Measurements from ENCODE around the gene DHRS11.

Gene DHRS11

GRCh38 chr17:36591434-36592315 is at the start of gene DHRS11:
TSS of gene DHRS11 (plus strand) at chr17:36591879. CDS start at chr17:36592010, 131 bp downstream.
- DNase-seq = peak; percentile 94

DNA sequence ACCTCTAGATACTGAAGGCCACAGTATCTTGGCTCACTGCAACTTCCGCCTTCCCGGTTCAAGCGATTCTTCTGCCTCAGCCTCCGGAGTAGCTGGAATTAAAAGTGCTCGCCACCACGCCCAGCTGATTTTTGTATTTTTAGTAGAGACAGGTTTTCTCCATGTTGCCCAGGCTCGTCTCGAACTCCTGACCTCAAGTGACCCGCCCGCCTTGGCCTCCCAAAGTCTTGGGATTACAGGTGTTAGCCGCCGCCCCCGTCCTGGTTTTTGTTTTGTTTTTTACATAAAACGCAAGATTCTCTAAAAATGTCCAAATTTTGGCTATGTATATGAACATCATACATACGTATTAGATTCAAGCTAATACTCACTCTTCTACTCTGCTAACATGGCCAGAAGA is 48.9 kb upstream of the DHRS11 start:
- peak; percentile 55 for DNase-seq

- no peak for DNase-seq
Observed at GRCh38 chr17:36544044-36544306, 47.7 kb upstream of the DHRS11 start.

GRCh38 chr17:36544307-36545076 is 47.2 kb upstream of the DHRS11 start, which contains the start of gene GGNBP2:
TSS of gene GGNBP2 (plus strand) at chr17:36544919. CDS start at chr17:36545725, 806 bp downstream.
- peak; percentile 95 for DNase-seq

DNA sequence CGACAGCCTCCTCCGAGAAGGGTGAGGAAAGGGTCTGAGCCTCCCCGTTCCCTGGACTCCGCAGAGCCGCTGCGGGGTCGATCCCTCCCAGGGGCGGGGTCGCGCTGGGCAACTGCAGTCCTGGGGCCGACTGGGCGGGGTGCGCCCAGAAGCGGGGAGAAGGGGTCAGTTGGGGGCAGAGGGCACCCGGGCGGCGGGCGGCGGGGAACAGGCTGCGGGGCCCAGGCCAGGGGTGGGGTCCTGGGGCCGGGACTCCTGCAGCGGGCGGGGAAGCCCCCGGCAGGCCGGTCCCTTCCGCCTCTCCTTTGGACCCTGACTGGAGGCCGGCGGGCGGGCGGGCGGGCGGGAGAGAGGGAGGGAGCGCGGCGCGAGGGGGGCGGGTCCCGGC is 46.6 kb upstream of the DHRS11 start:
- DNase-seq = no peak

DNA sequence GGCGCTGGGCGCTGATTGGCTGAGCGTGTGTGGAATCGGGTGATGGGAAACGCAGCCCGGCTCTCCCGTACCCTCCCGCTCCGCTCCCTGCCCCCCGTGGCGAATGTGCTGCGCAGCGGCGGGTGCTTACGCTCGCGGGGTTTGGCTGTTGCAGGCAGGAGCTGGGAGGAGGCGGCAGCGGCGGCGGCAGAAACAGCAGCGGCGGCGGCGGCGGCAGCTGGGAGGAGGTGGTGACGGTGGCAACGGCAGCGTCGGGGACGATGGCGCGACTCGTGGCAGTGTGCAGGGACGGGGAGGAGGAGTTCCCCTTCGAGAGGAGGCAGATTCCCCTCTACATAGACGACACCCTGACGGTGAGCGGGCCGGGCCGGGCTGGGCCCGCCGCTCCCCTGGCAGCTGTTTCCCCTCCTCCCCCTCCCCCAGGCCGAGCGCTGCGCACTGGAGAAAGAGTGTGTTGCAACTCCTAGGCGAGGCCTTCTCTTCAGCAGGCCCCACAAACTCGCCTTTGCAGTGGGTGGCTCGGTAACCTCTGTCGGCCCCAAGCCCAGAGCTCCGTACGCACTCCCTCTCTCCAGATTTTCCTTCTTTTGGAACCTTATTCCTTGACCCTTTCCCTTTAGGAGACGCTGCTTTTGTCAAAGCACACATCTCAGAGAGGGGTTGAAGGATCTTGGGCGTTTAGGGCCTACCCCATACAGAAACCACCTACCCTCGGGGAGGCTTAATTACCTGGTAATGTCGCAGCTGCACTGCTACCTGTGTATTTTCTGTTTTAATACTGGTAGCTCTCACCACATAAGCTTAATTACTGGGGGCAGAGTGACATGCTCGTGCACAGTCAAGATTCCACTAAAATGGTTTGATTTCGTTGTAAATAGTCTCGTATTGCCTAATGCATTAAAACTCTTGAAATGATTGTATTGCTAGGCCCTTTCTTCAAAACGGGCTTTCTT is 45.9 kb upstream of the DHRS11 start:
- DNase-seq = peak; percentile 99

- DNase-seq = no peak
Observed at GRCh38 chr17:36546418-36547093, 45.1 kb upstream of the DHRS11 start.

GRCh38 chr17:36547776-36548175 is 43.9 kb upstream of the DHRS11 start:
- no peak for DNase-seq

DNA sequence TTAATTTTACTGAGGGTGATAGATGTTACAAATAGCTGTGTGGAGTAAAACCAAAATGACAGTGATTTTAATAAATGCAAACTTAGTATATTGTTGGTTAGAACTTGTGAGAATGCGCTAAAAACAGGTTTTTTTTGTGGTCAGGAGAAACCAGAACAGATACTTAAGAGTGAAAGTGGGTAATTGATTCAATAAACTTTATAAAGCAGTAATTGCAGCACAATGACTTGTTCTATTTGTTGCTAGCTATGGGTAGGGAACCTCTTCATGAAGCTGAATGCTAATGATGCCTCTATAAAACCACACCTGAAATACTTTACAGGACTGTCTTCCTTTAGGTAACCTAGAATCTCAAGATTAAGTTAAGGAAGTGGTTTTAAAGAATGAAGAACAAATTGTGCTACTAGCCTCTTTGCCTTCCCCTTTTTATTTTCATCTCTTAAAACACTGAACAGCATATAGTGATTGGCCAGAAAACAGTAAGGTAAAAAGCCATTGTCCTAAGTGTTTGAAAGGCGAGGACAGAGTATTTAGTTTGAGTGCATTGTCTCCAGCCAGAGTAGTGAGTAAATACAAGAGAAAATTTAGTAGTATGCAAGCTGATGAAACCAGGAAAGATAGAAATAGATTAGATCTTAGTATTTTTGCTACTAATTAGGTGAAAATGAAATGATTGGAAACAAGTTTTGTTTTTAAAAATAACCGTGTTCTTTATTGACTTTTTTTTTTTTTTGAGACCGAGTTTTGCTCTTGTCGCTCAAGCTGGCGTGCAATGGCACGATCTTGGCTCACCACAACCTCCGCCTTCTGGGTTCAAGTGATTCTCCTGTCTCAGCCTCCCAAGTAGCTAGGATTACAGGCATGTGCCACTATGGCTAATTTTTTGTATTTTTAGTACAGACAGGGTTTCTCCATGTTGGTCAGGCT is 40.9 kb upstream of the DHRS11 start:
- DNase-seq = peak; percentile 62

- DNase-seq = no peak
Observed at GRCh38 chr17:36553459-36553858, 38.2 kb upstream of the DHRS11 start.

DNA sequence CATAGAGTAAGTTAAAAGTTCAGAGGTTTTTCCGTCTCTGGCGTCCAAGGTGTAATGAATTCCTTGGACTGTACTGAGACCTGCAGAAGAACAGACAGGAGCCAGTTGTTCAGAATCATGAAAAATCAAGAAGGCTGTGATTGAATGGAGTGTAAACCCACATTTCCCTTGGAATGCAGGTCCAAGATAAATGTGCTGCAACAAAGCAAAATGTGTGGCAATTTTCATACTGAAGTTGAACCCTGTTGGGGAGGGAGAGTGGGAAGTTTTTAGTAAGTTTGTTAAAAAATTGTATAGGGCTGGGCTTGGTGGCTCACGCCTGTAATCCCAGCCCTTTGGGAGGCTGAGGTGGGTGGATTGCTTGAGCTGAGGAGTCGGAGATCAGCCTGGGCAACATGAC is 25.6 kb upstream of the DHRS11 start:
- no peak for DNase-seq

GRCh38 chr17:36575028-36575427 is 16.7 kb upstream of the DHRS11 start:
- DNase-seq = no peak

- no peak for DNase-seq
Observed at GRCh38 chr17:36576793-36577192, 14.9 kb upstream of the DHRS11 start.

DNA sequence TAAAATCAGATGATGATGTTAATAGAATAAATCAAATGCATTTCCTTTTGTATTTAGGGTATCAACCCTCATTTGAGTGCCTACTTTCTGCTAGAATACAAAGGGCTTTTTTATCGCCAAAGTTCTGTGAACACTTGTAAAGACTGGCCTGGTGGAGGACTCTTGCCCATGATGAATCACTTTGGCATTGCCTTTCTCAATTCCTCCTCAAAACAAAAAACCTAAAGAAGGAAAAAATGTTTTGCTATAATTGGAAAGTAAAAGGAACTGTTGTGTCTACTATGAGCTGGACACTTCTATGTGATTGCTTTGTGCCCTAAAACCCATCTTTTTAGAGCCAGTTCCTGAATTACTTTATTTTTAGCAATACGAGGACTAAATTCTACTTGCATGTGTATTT is 13.0 kb upstream of the DHRS11 start:
- no peak for DNase-seq

- no peak for DNase-seq
Observed at GRCh38 chr17:36583787-36584186, 7.9 kb upstream of the DHRS11 start.

- DNase-seq = no peak
Observed at GRCh38 chr17:36586138-36586537, 5.5 kb upstream of the DHRS11 start.

DNA sequence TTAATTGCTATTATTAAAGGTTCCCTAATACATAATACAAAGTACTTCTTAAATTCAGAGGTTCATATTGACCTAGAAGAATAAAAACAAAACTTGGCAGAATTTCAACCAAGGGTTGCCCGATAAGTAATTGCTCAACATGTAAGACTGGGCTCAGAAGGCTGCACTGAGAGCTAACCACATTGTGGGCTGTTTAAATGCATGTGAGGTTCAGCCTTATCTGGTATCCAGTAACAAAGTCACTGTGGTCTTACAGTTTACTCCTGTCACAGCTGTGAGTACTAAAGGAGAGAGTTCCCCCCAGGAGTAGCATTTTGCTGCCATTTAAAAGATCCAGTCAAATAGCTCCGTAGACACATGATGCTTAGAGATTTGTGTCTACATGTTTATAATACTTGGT is 1.6 kb upstream of the DHRS11 start:
- no peak for DNase-seq

DNA sequence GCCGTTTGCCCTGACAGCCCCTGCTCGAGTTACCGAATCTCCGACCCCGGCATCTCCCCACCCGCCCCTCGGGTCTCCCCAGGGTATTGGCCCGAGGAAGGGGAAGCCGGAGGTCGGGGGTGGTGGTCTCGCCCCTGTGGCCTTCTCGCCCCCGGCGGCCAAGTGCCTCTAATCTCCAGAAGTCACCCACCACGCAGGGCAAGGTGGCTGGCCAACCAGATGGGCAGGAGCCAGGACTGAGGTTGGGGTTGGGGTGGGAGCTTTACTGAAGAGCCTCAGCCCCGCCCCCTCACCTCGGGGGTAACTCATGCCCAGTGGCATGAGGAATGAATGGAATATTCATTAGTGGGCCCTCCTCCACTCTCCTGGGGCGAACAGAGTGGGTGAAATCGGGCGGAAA is 637 bp downstream of the DHRS11 start:
- DNase-seq = no peak

DNA sequence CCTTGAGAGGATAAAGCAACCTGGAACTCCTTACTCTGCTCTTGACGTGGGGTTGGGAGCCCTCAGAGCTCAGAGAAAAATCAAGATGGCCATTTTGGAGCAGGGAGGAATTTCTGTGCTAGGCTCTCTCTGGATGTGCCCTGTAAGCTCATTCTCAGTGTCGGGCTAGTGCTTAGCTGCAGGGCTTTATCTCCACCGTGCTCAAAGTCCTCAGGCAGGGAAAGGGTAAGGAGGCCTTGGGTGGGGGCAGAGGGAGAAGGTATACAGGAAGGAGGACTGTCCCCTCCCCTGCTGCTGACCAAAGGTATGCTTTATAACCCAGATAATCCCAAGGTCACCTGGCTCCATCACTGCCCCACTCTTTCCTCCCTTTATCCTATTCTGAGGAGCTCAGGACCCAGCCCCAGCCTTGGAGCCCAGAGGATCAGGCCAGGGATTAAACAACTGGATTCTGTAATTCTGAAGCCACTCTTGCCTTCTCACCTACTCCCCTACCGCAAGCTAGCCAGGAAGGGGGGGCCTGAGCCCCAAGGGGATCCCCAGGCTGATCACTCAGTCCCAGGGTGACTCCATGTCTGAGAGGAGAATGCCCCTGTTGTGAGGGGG is 1.1 kb downstream of the DHRS11 start:
- no peak for DNase-seq

DNA sequence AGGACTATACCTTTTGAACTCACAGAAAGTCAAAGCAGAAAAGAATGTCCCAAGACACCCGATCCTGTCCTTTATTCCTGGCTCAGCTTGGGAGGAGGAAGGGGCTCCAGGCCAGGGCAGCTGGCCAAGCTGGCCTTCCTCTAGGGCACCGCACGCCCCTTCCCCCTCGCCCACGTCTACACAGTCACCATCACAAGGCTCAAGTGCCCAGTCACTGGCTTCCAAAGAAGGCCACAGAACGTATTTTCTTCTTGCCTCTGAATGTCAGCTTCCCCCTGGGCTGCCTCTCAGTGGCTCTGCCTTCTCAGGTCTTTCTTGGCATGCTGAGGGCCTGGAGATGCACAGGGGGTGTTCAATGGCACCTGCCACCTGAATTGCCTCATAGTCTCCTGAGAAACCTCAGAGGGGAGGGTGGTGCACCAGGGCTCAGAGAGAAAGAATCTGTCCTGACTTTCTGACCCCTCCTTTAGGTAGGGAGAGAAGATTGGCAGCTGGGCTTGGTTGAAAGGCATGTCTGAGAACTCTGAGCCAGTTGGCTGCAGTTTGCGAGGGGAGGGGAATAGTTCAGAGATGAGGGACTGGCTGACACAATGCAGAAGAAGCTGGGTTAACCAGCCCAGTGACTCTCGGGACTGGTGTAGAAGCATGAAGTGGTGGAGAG is 2.1 kb downstream of the DHRS11 start:
- DNase-seq = no peak
